ENCODE data around the gene UCHL1. TPM values are rescaled to one million over a fixed set of nuclear protein-coding genes. Genes with fewer than 3 reads are reported as not detected.

The UCHL1 gene
- polyA plus RNA-seq, 1 donor from 2014 or later: 5,099 TPM

- no peaks in the 10 kb centered on the region for H4K20me1 ChIP-seq (ENCODE audit: insufficient read depth)
- no peak for TF ChIP-seq SMC3 (conservative IDR thresholded peaks at IDR 0.05; ENCODE audit: poor library complexity)
- TF ChIP-seq REST (IDR thresholded peaks at IDR 0.05; ENCODE audit: borderline replicate concordance): no peak
- TF ChIP-seq MXI1 (conservative IDR thresholded peaks at IDR 0.05; ENCODE audit: poor library complexity, severe bottlenecking): no peak
- no peak for TF ChIP-seq CTCF (IDR thresholded peaks at IDR 0.05; ENCODE audit: poor library complexity, severe bottlenecking)
- TF ChIP-seq EP300 (conservative IDR thresholded peaks at IDR 0.05; ENCODE audit: poor library complexity, severe bottlenecking): no peak
- TF ChIP-seq RAD21 (conservative IDR thresholded peaks at IDR 0.05): no peak
- TF ChIP-seq EZH2 (IDR thresholded peaks at IDR 0.05; ENCODE audit: borderline replicate concordance, insufficient read depth, low read length, poor library complexity, severe bottlenecking): no peak
- no peak for TF ChIP-seq POLR2AphosphoS5 (IDR thresholded peaks at IDR 0.05)
- TF ChIP-seq TAF1 (IDR thresholded peaks at IDR 0.05; ENCODE audit: low read depth): no peak
These were observed 34.7 kb upstream of the UCHL1 start for GRCh38 chr4:41221850-41222645.

GRCh38 chr4:41227902-41228301 lies 28.8 kb upstream of the UCHL1 start:
- no peak overlapping the region for H3K27ac ChIP-seq (ENCODE audit: low read length)
- H3K4me2 ChIP-seq (ENCODE audit: low read length): no peak overlapping the region
- TF ChIP-seq CTCF (IDR thresholded peaks at IDR 0.05; ENCODE audit: poor library complexity, severe bottlenecking) (no peak), SMC3 (conservative IDR thresholded peaks at IDR 0.05; ENCODE audit: poor library complexity) (no peak), POLR2AphosphoS5 (IDR thresholded peaks at IDR 0.05) (no peak), REST (IDR thresholded peaks at IDR 0.05; ENCODE audit: borderline replicate concordance) (no peak), EP300 (conservative IDR thresholded peaks at IDR 0.05; ENCODE audit: poor library complexity, severe bottlenecking) (no peak), RAD21 (conservative IDR thresholded peaks at IDR 0.05) (no peak), MXI1 (conservative IDR thresholded peaks at IDR 0.05; ENCODE audit: poor library complexity, severe bottlenecking) (no peak), EZH2 (IDR thresholded peaks at IDR 0.05; ENCODE audit: borderline replicate concordance, insufficient read depth, low read length, poor library complexity, severe bottlenecking) (no peak), TAF1 (IDR thresholded peaks at IDR 0.05; ENCODE audit: low read depth) (no peak)
- H3K27me3 ChIP-seq (ENCODE audit: insufficient read depth, low read depth, low read length): no peaks in the 10 kb centered on the region
- H3K9ac ChIP-seq (ENCODE audit: low read length): no peak overlapping the region
- H3F3A ChIP-seq (ENCODE audit: insufficient read depth, low read length, poor library complexity, severe bottlenecking): no peaks in the 10 kb centered on the region
- no peak overlapping the region for H2AFZ ChIP-seq (ENCODE audit: low read depth, low read length)
- H3K36me3 ChIP-seq (ENCODE audit: insufficient read depth, low read length): no peaks in the 10 kb centered on the region
- no peaks in the 10 kb centered on the region for H3K79me2 ChIP-seq (replicated peaks; ENCODE audit: insufficient read depth, low read length)
- no peaks in the 10 kb centered on the region for H3K9me3 ChIP-seq (ENCODE audit: low read length)
- no peak overlapping the region for H3K4me3 ChIP-seq (ENCODE audit: low read length)
- H4K20me1 ChIP-seq (ENCODE audit: insufficient read depth): no peaks in the 10 kb centered on the region
- H3K9me2 ChIP-seq (ENCODE audit: insufficient read depth, low read length): no peaks in the 10 kb centered on the region

More at GRCh38 chr4:41221850-41222645, 34.7 kb upstream of the UCHL1 start:
- no peak overlapping the region for H3K9ac ChIP-seq (ENCODE audit: low read length)
- no peaks in the 10 kb centered on the region for H3F3A ChIP-seq (ENCODE audit: insufficient read depth, low read length, poor library complexity, severe bottlenecking)
- no peaks in the 10 kb centered on the region for H3K36me3 ChIP-seq (ENCODE audit: insufficient read depth, low read length)
- no peak overlapping the region for H3K4me2 ChIP-seq (ENCODE audit: low read length)
- H3K4me3 ChIP-seq (ENCODE audit: low read length): no peak overlapping the region
- no peaks in the 10 kb centered on the region for H3K79me2 ChIP-seq (replicated peaks; ENCODE audit: insufficient read depth, low read length)
- H3K27ac ChIP-seq (ENCODE audit: low read length): no peak overlapping the region
- H3K27me3 ChIP-seq (ENCODE audit: insufficient read depth, low read depth, low read length): no peaks in the 10 kb centered on the region
- no peak overlapping the region for H2AFZ ChIP-seq (ENCODE audit: low read depth, low read length)
- no peaks in the 10 kb centered on the region for H3K9me3 ChIP-seq (ENCODE audit: low read length)
- H3K9me2 ChIP-seq (ENCODE audit: insufficient read depth, low read length): no peaks in the 10 kb centered on the region
